SU-DHL-6 (cell line): ENCODE results near the gene THSD8.

Source experiments
- H2AFZ ChIP-seq: fragments of 200-600 bp; sonication (generic); 2 replicates; pipeline ENCODE4 v1.6.1; 2014; ENCODE audit warnings: low read depth, mild to moderate bottlenecking, moderate library complexity, mixed read lengths, antibody characterized with exemption, low read length; ENCODE audit not compliant: severe bottlenecking
- H3F3A ChIP-seq: fragments of 200-600 bp; shearing (Covaris generic); 2 replicates; pipeline ENCODE4 v1.6.0; 2016; ENCODE audit warnings: antibody characterized with exemption, mild to moderate bottlenecking; ENCODE audit not compliant: insufficient read depth
- H3K27ac ChIP-seq: fragments of 200-600 bp; sonication (generic); 2 replicates; pipeline ENCODE4 v1.5.1; 2016; ENCODE audit warnings: low read depth, mild to moderate bottlenecking, low read length, moderate library complexity, mixed read lengths
- H3K27me3 ChIP-seq: fragments of 200-600 bp; sonication (generic), shearing (Covaris generic); 2 replicates; pipeline ENCODE4 v1.6.0; 2014; ENCODE audit warnings: mild to moderate bottlenecking, low read length
- H3K36me3 ChIP-seq: fragments of 200-600 bp; sonication (generic); 2 replicates; pipeline ENCODE4 v1.6.1; 2014; ENCODE audit warnings: mild to moderate bottlenecking, low read length, mixed read lengths
- H3K4me2 ChIP-seq: fragments of 300-600, 200-600 bp; shearing (Covaris generic), sonication (generic); 2 replicates; pipeline ENCODE4 v1.6.0; 2014; ENCODE audit warnings: low read length, low read depth, mild to moderate bottlenecking; ENCODE audit not compliant: poor library complexity, severe bottlenecking
- H3K4me3 ChIP-seq: fragments of 200-600 bp; sonication (generic); 2 replicates; pipeline ENCODE4 v1.5.1; 2014; ENCODE audit warnings: antibody characterized with exemption, low read length, mild to moderate bottlenecking, mixed read lengths; ENCODE audit not compliant: insufficient read depth, poor library complexity, severe bottlenecking
- H3K79me2 ChIP-seq: fragments of 200-600 bp; sonication (generic); 2 replicates; pipeline ENCODE4 v1.6.1; 2014; ENCODE audit warnings: mild to moderate bottlenecking, low read length, moderate library complexity; ENCODE audit not compliant: insufficient read depth
- H3K9ac ChIP-seq: fragments of 200-600 bp; sonication (generic); 2 replicates; pipeline ENCODE4 v1.7.0; 2014; ENCODE audit warnings: mild to moderate bottlenecking, low read length
- H3K9me2 ChIP-seq: fragments of 200-600 bp; sonication (generic); replicated peaks from 2 replicates; pipeline ENCODE4 v1.6.1; 2014; ENCODE audit warnings: low read length; ENCODE audit not compliant: insufficient read depth
- H3K9me3 ChIP-seq: fragments of 200-600 bp; sonication (generic); 2 replicates; pipeline ENCODE4 v1.6.1; 2014; ENCODE audit warnings: low read length, mixed read lengths; ENCODE audit not compliant: insufficient read depth
- H4K20me1 ChIP-seq: fragments of 200-600 bp; sonication (generic); 2 replicates; pipeline ENCODE4 v1.6.1; 2014; ENCODE audit warnings: low read depth, mild to moderate bottlenecking, antibody characterized with exemption, low read length, moderate library complexity, mixed read lengths
- CTCF ChIP-seq: fragments of 200-600 bp; sonication (generic); IDR thresholded peaks from one replicate; pipeline ENCODE4 v1.5.1; 2017; ENCODE audit warnings: antibody characterized with exemption, mild to moderate bottlenecking, low read length, moderate library complexity; ENCODE audit not compliant: insufficient read depth, poor library complexity, severe bottlenecking
- EZH2phosphoT487 ChIP-seq: fragments of 200-600 bp; sonication (generic), shearing (Covaris generic); conservative IDR thresholded peaks from 2 replicates; pipeline ENCODE4 v1.6.1; 2018; ENCODE audit warnings: mild to moderate bottlenecking, antibody characterized with exemption, low read length, moderate library complexity, mixed read lengths

The THSD8 gene

GRCh38 chr19:12769689-12770088 lies 32.2 kb upstream of the THSD8 start:
- Histone ChIP-seq H3K4me3 (no peak overlapping the region), H2AFZ (peak overlapping the region; percentile 23), H3K9me3 (no peaks in the 10 kb centered on the region), H3F3A (no peaks in the 10 kb centered on the region), H3K36me3 (no peaks in the 10 kb centered on the region), H3K27me3 (no peaks in the 10 kb centered on the region), H3K9ac (peak overlapping the region; percentile 16; the same call in 1 of the 2 replicates), H3K4me2 (peak overlapping the region; percentile 46), H3K9me2 (no peaks in the 10 kb centered on the region), H3K27ac (no peak overlapping the region), H4K20me1 (no peaks in the 10 kb centered on the region), H3K79me2 (no peaks in the 10 kb centered on the region)
- no peak for TF ChIP-seq EZH2phosphoT487
- no peak for TF ChIP-seq CTCF

GRCh38 chr19:12770922-12771321 lies 30.9 kb upstream of the THSD8 start:
- Histone ChIP-seq H3K79me2 (no peaks in the 10 kb centered on the region), H3K27me3 (no peaks in the 10 kb centered on the region), H3K4me2 (no peak overlapping the region), H3F3A (no peaks in the 10 kb centered on the region), H3K9ac (no peak overlapping the region), H3K4me3 (no peak overlapping the region), H3K9me2 (no peaks in the 10 kb centered on the region), H3K27ac (no peak overlapping the region), H4K20me1 (no peaks in the 10 kb centered on the region), H3K9me3 (no peaks in the 10 kb centered on the region), H2AFZ (no peak overlapping the region), H3K36me3 (no peaks in the 10 kb centered on the region)
- no peak for TF ChIP-seq EZH2phosphoT487
- TF ChIP-seq CTCF = no peak

DNA sequence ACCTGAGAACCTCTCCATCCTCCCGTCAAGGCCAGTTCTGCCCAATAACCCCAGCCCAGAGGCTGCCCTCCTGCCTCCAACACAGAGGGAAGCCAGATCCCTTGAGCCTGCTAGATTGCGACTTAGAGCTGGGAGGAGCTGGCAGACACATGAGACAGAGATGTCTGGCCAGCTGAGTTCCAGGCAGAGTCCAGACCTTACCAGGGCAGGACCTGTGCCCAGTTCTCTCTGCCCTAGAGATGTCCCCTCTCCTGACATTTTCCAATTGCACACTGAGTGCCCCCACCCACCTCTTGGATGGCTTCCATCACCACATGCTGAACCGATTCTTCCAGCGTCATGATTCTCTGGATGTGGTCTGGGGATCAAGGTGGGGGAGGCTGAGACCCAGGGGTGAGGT lies 29.5 kb upstream of the THSD8 start:
- no peaks in the 10 kb centered on the region for H3K9me2 ChIP-seq
- no peak overlapping the region for H3K4me3 ChIP-seq
- H3K9ac ChIP-seq = no peak overlapping the region
- TF ChIP-seq CTCF = no peak
- no peak for TF ChIP-seq EZH2phosphoT487
- no peak overlapping the region for H3K27ac ChIP-seq
- H3K79me2 ChIP-seq = no peaks in the 10 kb centered on the region
- no peaks in the 10 kb centered on the region for H3K36me3 ChIP-seq
- no peaks in the 10 kb centered on the region for H3K27me3 ChIP-seq
- no peak overlapping the region for H3K4me2 ChIP-seq
- no peak overlapping the region for H2AFZ ChIP-seq
- no peaks in the 10 kb centered on the region for H3F3A ChIP-seq
- no peaks in the 10 kb centered on the region for H4K20me1 ChIP-seq
- no peaks in the 10 kb centered on the region for H3K9me3 ChIP-seq
